GM18498 (cell line): ENCODE measurements around the gene VPREB3.
A peak's percentile ranks its signal among the peaks of the same experiment; 100 is the strongest.

Experiments
- ATAC-seq: cut with Tn5 transposase; IDR thresholded peaks from one replicate; pipeline ENCODE4 v1.9.1; 2021; ENCODE audit warnings: mild to moderate bottlenecking, moderate library complexity; ENCODE audit not compliant: unreplicated experiment

The VPREB3 gene

DNA sequence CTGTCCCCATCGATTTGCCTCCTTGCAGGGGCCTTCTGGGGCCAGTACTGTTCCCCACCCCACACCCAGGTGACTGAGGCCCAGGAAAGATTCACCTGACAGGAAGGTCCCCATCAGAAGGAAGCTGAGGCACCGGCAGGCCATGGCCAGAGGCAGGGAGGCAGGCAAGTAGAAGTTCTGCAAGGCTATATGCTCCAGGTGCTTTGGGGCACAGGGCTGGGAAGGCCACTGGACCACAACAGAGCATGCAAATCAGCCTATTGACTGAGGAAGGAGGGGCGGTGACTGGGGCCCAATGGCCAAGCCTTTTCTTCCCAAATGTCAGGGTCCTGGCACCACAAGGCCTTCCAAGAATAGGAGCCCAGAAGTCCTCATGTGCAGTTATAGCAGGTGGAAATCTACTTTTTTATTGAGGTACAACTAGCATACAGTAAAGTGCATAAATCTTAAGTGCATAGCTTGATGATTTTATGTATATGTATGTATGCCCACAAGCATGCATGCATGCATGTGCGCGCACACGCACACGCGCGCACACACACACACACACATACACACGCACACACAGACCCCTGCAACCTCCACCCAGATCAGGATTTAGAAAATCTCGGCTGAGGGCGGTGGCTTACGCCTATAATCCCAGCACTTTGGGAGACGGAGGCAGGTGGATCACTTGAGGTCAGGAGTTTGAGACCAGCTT lies at the start of gene VPREB3:
TSS of gene VPREB3 (minus strand) at position 206 of the 700 bp plus-strand sequence. CDS start at position 144, 62 bp downstream.
- ATAC-seq, result no peak

DNA sequence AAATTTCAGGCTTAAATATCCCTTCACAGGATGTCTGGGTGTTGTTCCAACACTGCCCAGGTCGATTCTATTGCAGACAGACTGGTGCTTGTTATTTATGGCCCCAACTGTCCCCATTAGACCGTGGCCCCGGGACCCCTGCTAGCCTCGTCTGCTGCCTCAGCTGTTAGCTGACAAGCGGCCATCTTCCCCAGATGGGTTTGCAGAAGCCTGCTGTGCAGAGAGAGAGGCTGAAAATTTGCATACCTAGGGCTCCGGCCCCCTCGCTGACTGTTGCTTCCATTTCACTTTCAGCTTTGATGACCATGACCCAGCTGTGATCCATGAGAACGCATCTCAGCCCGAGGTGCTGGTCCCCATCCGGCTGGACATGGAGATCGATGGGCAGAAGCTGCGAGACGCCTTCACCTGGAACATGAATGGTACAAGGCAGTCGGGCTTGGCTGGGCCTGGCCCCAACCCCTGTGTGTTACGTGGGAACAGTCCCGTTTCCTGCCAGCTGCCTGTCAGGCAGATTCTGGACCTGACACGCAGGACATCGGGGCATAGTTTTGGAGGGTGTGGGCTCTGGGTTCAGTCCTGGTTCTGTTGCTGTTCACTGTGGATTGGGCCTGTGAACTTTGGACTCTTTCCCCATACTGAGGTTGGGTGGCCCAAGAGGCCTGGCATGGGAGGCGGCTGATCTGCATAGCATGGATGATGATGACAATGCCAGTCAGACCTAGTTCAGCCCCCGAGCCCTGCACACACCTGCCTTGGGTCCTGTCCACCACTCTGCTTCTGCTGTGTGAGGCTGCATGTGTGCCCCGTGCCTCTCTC lies 49.0 kb upstream of the VPREB3 start:
- ATAC-seq, result no peak

DNA sequence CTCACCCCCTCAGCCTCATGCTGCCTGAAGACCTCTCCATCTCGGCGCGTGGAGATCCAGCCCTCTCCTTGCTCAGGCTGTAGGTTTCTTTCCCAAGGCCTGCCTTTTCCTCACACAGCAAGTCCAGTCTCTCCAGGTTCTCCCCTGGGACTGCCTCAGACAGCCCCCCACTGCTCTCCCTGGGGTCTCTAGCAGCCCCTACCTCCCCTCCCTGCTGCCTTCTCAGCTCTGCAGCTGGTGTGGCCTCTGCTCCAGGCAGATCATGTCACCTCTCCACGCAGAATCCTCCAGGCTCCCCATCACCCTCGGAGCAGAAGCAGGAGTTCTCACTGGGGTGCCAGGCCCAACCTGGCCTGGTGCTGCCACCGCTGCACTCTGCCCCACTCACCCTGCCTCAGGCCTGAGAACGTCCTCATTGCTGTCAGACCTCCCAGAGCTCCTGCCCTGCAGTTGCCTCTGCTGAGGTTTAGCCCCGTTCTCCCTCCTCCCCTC lies 47.7 kb upstream of the VPREB3 start:
- no peak for ATAC-seq

GRCh38 chr22:23801238-23801821 lies 47.1 kb upstream of the VPREB3 start:
- ATAC-seq, result no peak

GRCh38 chr22:23800297-23801237 lies 46.3 kb upstream of the VPREB3 start:
- ATAC-seq, result no peak

DNA sequence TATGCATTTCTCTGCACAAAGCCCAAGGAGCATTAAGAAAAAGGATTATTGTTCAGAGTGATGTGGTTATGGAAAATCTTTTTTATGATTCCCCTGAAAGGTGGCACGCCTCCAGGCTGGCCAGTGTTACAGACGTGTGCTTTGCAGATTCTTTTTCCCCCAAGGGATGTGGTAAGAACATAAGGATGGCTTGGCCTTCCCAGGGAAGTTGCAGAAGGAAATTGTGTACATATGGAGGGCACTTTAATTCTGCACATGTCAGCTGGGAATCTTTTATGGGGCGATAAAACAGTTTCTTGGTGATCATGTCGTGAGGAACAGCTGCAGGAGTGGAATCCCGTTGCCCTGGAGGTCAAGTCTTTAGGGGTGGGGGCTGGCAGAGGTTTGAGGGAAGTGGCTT lies 42.2 kb upstream of the VPREB3 start:
- no peak for ATAC-seq

DNA sequence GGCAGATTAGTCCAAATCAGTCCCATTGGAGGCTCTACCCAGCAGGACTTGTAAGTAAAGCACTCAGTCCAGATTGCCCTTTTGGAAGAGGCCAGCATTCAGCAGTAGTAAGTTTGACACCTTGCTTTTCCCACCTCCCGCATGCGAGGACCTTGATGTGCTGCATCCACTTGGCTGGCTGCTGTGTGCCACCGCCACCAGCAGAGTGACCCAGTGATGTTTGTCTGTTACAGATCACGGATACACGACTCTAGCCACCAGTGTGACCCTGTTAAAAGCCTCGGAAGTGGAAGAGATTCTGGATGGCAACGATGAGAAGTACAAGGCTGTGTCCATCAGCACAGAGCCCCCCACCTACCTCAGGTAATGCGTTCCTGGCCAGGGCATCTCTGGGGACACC lies 39.1 kb upstream of the VPREB3 start:
- no peak for ATAC-seq

DNA sequence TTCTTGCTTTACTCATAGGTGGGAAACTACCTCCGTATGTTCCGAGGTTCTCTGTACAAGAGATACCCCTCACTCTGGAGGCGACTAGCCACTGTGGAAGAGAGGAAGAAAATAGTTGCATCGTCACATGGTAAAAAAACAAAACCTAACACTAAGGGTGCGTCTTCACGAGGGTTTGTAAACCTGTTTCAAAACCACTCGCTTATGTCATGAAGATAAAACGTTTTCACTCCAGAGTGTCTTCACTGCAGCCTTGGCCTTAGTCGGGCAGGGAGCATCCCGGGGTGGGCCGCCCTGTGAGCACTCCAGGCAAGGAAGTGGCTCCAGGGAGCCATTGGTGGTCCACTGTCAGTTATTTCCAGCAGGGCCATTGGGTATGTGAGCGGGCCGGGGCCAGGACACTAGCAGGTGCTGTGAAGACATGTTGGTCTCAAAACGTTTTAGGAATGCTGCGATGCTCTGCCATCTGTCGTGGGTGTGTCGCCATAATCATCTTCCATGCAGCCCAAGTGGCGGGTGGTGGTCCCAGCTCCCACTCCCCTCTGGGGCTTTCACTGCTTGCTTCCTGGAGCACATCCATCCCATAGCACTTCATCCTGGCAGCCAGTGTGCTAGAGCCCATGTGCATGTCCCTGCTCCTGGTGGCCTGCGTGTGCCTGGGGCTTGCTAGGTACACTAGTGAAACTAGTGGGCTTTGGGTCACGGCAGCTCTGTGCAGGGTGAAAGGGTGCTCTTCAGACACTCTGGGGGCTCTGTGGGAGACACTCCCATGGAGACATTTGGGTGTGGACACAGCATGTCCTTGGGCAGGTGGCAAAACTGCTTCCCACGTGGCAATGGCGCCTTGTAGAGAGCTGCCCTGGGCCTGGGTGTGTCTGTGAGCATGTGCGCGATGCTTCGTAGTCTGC lies 37.8 kb upstream of the VPREB3 start:
- ATAC-seq, result no peak

- no peak for ATAC-seq
Observed at GRCh38 chr22:23790819-23791737, 36.9 kb upstream of the VPREB3 start.

GRCh38 chr22:23789638-23790037 lies 35.4 kb upstream of the VPREB3 start:
- no peak for ATAC-seq

DNA sequence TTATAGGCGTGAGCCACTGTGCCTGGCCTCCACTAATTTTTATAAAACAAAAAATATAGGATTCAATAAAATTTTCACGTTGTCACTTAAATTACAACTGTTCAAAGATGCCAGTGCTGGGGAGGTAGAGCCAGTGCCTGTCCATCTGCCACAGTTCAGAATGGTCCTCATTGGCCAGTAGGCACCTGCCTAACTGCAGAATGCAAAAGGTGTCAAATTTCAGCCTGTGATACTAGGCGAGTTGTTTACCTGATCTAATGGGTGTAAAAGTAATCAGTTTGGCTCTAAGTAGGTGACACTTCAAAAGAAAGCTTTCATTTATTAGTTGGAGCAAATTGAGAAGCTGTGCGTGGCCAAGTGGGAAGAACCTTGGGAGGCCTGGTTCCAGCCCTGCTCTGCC lies 34.9 kb upstream of the VPREB3 start:
- no peak for ATAC-seq

GRCh38 chr22:23787910-23788309 lies 33.7 kb upstream of the VPREB3 start:
- no peak for ATAC-seq

DNA sequence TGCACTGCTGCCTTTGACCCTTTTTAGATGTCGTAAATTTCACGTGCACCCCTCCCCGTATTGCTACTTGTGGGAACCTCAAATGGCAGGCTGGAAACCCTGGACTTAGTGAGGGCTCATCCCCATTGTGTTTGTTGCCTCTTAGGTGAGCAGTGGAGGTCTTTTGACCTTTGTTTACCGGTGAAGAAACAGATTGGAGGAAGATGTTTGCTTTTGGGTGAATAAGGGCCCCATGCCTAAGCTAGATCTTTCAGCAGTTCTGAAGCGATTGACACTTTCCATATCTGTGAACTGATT lies 33.3 kb upstream of the VPREB3 start:
- ATAC-seq, result no peak

DNA sequence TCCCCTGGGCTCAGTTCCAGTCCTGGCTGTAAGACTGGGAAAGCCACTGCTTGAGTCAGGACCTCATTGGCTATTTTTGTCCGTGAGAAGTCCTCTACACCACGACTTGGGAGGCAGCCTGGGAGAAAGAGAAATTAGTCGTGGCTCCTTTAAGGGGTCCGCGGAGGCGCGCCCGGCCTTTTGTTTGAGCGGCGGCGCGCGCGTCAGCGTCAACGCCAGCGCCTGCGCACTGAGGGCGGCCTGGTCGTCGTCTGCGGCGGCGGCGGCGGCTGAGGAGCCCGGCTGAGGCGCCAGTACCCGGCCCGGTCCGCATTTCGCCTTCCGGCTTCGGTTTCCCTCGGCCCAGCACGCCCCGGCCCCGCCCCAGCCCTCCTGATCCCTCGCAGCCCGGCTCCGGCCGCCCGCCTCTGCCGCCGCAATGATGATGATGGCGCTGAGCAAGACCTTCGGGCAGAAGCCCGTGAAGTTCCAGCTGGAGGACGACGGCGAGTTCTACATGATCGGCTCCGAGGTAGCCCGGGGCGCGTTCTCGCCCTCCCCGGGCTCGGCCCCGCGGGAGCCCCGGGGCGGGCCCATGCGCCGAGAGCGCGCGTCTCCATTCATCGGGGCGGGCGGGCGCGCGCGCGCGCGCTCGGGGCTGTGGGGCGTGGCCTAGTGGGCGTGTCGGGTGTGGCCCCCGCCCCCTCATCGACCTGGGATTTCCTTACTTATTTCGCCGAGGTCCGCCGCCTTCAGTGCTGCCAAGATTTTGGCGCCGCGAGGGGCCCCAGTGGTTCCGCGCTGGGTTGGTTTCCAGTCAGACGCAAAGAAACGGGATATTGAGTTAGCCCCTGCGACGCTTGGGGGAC lies 32.8 kb upstream of the VPREB3 start, which contains the start of gene SMARCB1:
TSS of gene SMARCB1 (plus strand) at position 215 of the 848 bp plus-strand sequence. CDS start at position 419, 204 bp downstream.
- ATAC-seq, result peak; percentile 66

DNA sequence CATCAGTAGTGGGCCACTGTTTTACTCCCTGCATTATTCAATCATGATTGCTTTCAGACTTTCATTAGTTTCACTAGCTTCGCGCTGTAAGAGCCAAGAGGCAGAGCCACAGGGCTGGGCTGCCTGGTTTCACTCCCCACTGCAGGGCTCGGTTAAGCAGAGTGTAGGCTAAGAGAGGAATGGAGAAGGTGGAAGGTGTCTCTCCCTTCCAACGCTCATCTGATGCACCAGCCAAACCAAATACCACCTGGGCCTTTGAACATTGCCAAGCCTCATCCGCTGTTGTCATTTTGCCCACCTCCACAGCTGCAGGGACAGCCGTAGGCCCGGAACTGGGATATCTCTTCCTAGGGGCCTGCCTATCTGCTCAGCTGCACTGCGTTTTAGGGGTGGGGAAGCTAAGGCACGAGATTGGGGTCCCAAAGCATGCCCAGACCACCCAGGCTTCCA lies 32.1 kb upstream of the VPREB3 start:
- ATAC-seq, result no peak

DNA sequence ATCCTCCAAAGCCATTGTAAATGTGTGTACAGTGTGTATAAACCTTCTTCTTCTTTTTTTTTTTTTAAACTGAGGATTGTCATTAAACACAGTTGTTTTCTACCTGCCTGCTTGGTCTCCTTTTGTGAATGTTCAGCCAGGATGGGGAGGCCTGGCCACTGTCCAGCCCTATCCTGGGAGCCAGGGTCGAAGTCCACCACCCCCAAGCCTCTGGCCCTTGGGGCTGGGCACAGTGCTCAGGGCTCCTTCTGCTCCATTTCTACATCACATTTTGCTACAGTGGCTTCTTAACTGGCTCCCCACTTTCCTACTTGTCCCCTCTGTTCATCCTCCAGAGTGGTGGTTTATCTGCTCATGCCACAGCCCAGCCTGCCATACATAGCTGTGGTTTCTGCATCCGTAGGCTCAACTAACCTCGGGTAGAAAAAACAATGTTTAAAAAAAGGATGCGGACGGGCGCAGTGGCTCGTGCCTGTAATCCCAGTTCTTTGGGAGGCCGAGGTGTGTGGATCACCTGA lies 30.0 kb upstream of the VPREB3 start:
- ATAC-seq, result no peak
